ENCODE results near the gene PRKAG2.

GRCh38 chr7:151818674-151819519, 58.0 kb downstream of the PRKAG2 start:
- TF ChIP-seq, protein P1, sequence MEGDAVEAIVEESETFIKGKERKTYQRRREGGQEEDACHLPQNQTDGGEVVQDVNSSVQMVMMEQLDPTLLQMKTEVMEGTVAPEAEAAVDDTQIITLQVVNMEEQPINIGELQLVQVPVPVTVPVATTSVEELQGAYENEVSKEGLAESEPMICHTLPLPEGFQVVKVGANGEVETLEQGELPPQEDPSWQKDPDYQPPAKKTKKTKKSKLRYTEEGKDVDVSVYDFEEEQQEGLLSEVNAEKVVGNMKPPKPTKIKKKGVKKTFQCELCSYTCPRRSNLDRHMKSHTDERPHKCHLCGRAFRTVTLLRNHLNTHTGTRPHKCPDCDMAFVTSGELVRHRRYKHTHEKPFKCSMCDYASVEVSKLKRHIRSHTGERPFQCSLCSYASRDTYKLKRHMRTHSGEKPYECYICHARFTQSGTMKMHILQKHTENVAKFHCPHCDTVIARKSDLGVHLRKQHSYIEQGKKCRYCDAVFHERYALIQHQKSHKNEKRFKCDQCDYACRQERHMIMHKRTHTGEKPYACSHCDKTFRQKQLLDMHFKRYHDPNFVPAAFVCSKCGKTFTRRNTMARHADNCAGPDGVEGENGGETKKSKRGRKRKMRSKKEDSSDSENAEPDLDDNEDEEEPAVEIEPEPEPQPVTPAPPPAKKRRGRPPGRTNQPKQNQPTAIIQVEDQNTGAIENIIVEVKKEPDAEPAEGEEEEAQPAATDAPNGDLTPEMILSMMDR (IDR thresholded peaks at IDR 0.05): peak in 1 of 6 experiments; percentile 10
- no peak for TF ChIP-seq POLR2A (IDR thresholded peaks at IDR 0.05)
